ENCODE results near the gene MED27. TPM values are rescaled to one million over a fixed set of nuclear protein-coding genes. Genes with fewer than 3 reads are reported as not detected.

The MED27 gene
- total RNA-seq, 4 donors from 2014 or later, result 12.9 to 21.8 (median 20.0) TPM

- intact Hi-C loops (cut with DNase I), result no loop called here
- 73% methylated on average over 6 of the region's 35 CpGs for WGBS
- TF ChIP-seq POLR2A (IDR thresholded peaks at IDR 0.05; ENCODE audit: low read depth) (no peak), CTCF (IDR thresholded peaks at IDR 0.05) (no peak), POLR2AphosphoS5 (IDR thresholded peaks at IDR 0.05) (no peak), EP300 (IDR thresholded peaks at IDR 0.05) (no peak)
Measured at GRCh38 chr9:131823701-131824146, 255.9 kb downstream of the MED27 start.

GRCh38 chr9:131818089-131818488 is 261.6 kb downstream of the MED27 start:
- Histone ChIP-seq H3K4me3 (no peak overlapping the region), H3K27ac (replicated peaks in 1 of 4) (no peak overlapping the region), H3K27me3 (peaks cover 0 to 47% (median 1%) of the 10 kb centered on the region in 4 donors), H3K4me1 (no peaks in the 10 kb centered on the region), H3K9me3 (no peaks in the 10 kb centered on the region), H3K36me3 (no peaks in the 10 kb centered on the region)
- TF ChIP-seq CTCF (IDR thresholded peaks at IDR 0.05) (no peak), EP300 (IDR thresholded peaks at IDR 0.05) (no peak), POLR2A (IDR thresholded peaks at IDR 0.05; ENCODE audit: low read depth) (no peak), POLR2AphosphoS5 (IDR thresholded peaks at IDR 0.05) (no peak)
- no peak for DNase-seq (ENCODE audit: extremely low spot score)
- intact Hi-C loops (cut with DNase I), result no loop called here
- 72% methylated on average over 7 of the region's 7 CpGs for WGBS

More at GRCh38 chr9:131823701-131824146, 255.9 kb downstream of the MED27 start:
- H3K27ac ChIP-seq (replicated peaks in 1 of 4), result no peak overlapping the region
- no peak for DNase-seq (ENCODE audit: extremely low spot score)
- H3K4me3 ChIP-seq, result no peak overlapping the region
- H3K9me3 ChIP-seq, result peaks cover 0 to 4% (median 0%) of the 10 kb centered on the region in 4 donors
- H3K36me3 ChIP-seq, result no peaks in the 10 kb centered on the region
- H3K27me3 ChIP-seq, result peaks cover 0 to 52% (median 2%) of the 10 kb centered on the region in 4 donors
- H3K4me1 ChIP-seq, result no peaks in the 10 kb centered on the region

- Histone ChIP-seq H3K4me3 (no peak overlapping the region), H3K9me3 (no peaks in the 10 kb centered on the region), H3K36me3 (no peaks in the 10 kb centered on the region), H3K27me3 (peaks cover 0 to 47% (median 1%) of the 10 kb centered on the region in 4 donors), H3K27ac (replicated peaks in 1 of 4) (no peak overlapping the region), H3K4me1 (no peaks in the 10 kb centered on the region)
- TF ChIP-seq EP300 (IDR thresholded peaks at IDR 0.05) (no peak), CTCF (IDR thresholded peaks at IDR 0.05) (no peak), POLR2AphosphoS5 (IDR thresholded peaks at IDR 0.05) (no peak), POLR2A (IDR thresholded peaks at IDR 0.05; ENCODE audit: low read depth) (no peak)
- DNase-seq (ENCODE audit: extremely low spot score), result no peak
- WGBS, result 54% methylated on average over 5 of the region's 9 CpGs
- intact Hi-C loops (cut with DNase I), result no loop called here
Measured at GRCh38 chr9:131817627-131818026, 262.0 kb downstream of the MED27 start.

GRCh38 chr9:131817073-131817472 is 262.6 kb downstream of the MED27 start:
- DNase-seq (ENCODE audit: extremely low spot score), result no peak
- H3K27ac ChIP-seq (replicated peaks in 1 of 4), result no peak overlapping the region
- TF ChIP-seq POLR2A (IDR thresholded peaks at IDR 0.05; ENCODE audit: low read depth) (no peak), CTCF (IDR thresholded peaks at IDR 0.05) (no peak), EP300 (IDR thresholded peaks at IDR 0.05) (no peak), POLR2AphosphoS5 (IDR thresholded peaks at IDR 0.05) (no peak)
- no peaks in the 10 kb centered on the region for H3K9me3 ChIP-seq
- no peak overlapping the region for H3K4me3 ChIP-seq
- intact Hi-C loops (cut with DNase I), result no loop called here
- 84% methylated on average over 3 of the region's 4 CpGs for WGBS
- H3K4me1 ChIP-seq, result no peaks in the 10 kb centered on the region
- no peaks in the 10 kb centered on the region for H3K36me3 ChIP-seq
- peaks cover 0 to 51% (median 1%) of the 10 kb centered on the region in 4 donors for H3K27me3 ChIP-seq
